Mucosa of descending colon (tissue), 3 donors: ENCODE data around the gene SCYL2. TPM values are rescaled to one million over a fixed set of nuclear protein-coding genes. Genes with fewer than 3 reads are reported as not detected.

Source experiments
- ATAC-seq: fragments of 200-7000 bp; cut with Tn5 transposase; one replicate; pipeline ENCODE4 v1.9.1; 2020; ENCODE audit warnings: mild to moderate bottlenecking, moderate library complexity
- DNase-seq, 3 donors: peaks; one replicate each; pipeline ENCODE4 v3.0.0-alpha.2; 2020
- H3K36me3 ChIP-seq: fragments of 200-600 bp; one replicate; pipeline ENCODE4 v1.8.0; 2021; ENCODE audit warnings: low read depth, mild to moderate bottlenecking
- H3K4me1 ChIP-seq: fragments of 200-600 bp; one replicate; pipeline ENCODE4 v1.8.0; 2021; ENCODE audit warnings: low read depth, mild to moderate bottlenecking
- H3K4me3 ChIP-seq: fragments of 200-600 bp; one replicate; pipeline ENCODE4 v1.8.0; 2021; ENCODE audit warnings: mild to moderate bottlenecking
- H3K9me3 ChIP-seq: fragments of 200-600 bp; one replicate; pipeline ENCODE4 v1.8.0; 2021; ENCODE audit warnings: mild to moderate bottlenecking
- CTCF ChIP-seq: fragments of 200-600 bp; IDR thresholded peaks from one replicate; pipeline ENCODE4 v1.8.0; 2022; ENCODE audit warnings: antibody characterized with exemption, mild to moderate bottlenecking
- intact Hi-C, 2 donors: fragments of 100-400 bp; cut with DNase I in 1 of 2; cut with micrococcal nuclease in 1 of 2; formaldehyde crosslinking; loops; one replicate each; pipeline versions ENCODE4 v1.11.0 to v1.11.1; 2022; cut with DNase I, micrococcal nuclease
- total RNA-seq, 3 donors: library from RNA; stranded (reverse); fragmentation: NEBNext Ultra II Directional in 2 of 3; extraction: Animal tissue kit (Norgen Biotek cat#: 25700) in 2 of 3; gene quantifications; one replicate each; pipeline versions ENCODE4 v1.2.1 to v1.2.4, GENCODE V29; 2021 to 2023
- donor health status: DM: no; HTN: no; CAD: no; lungs with moderate emphysema.
- donor health status: DM: no; HTN: no; CAD: no.
- donor health status: DM: no; HTN: yes; CAD: no.

SCYL2 gene
- total RNA-seq, 3 donors from 2014 or later = 56.8 to 64.6 (median 63.4) TPM

GRCh38 chr12:100348657-100349454 lies 81.9 kb downstream of the SCYL2 start:
- DNase-seq (no peak), ATAC-seq (no peak)
- Histone ChIP-seq H3K4me1 (no peaks in the 10 kb centered on the region), H3K4me3 (no peak overlapping the region), H3K36me3 (no peaks in the 10 kb centered on the region), H3K9me3 (no peaks in the 10 kb centered on the region)
- intact Hi-C loops = no loop called here
- TF ChIP-seq CTCF = no peak

GRCh38 chr12:100356644-100357223 lies 89.8 kb downstream of the SCYL2 start, which contains the start of gene SLC17A8:
TSS of gene SLC17A8 (plus strand) at chr12:100357074. CDS start at chr12:100357392, 318 bp downstream.
- H3K4me1 ChIP-seq = peaks cover 5% of the 10 kb centered on the region
- ATAC-seq = peak; percentile 72
- DNase-seq = no peak
- intact Hi-C loops = loop anchor here in 1 of 2 donors (10.0 kb wide), 1 partner anchor 198 kb away; no protein-coding TSS in a partner anchor
- H3K9me3 ChIP-seq = no peaks in the 10 kb centered on the region
- no peaks in the 10 kb centered on the region for H3K36me3 ChIP-seq
- TF ChIP-seq CTCF = no peak
- no peak within 1 kb of the TSS for H3K4me3 ChIP-seq

GRCh38 chr12:100359248-100359647 lies 92.3 kb downstream of the SCYL2 start:
- no peak for ATAC-seq
- no peaks in the 10 kb centered on the region for H3K36me3 ChIP-seq
- DNase-seq = no peak
- H3K4me1 ChIP-seq = peaks cover 5% of the 10 kb centered on the region
- no peaks in the 10 kb centered on the region for H3K9me3 ChIP-seq
- TF ChIP-seq CTCF = no peak
- no peak overlapping the region for H3K4me3 ChIP-seq
- intact Hi-C loops = loop anchor here in 1 of 2 donors (10.0 kb wide), 1 partner anchor 196 kb away; no protein-coding TSS in a partner anchor

- no peaks in the 10 kb centered on the region for H3K36me3 ChIP-seq
- H3K4me3 ChIP-seq = no peak overlapping the region
- H3K9me3 ChIP-seq = no peaks in the 10 kb centered on the region
- H3K4me1 ChIP-seq = peaks cover 5% of the 10 kb centered on the region
- intact Hi-C loops = loop anchor here in 1 of 2 donors (10.0 kb wide), 1 partner anchor 195 kb away; no protein-coding TSS in a partner anchor
- ATAC-seq (no peak), DNase-seq (no peak)
- no peak for TF ChIP-seq CTCF
Observed at GRCh38 chr12:100359822-100360221, 92.8 kb downstream of the SCYL2 start.

GRCh38 chr12:100360450-100360849 lies 93.5 kb downstream of the SCYL2 start:
- intact Hi-C loops = no loop called here
- no peak for TF ChIP-seq CTCF
- DNase-seq = no peak
- Histone ChIP-seq H3K9me3 (no peaks in the 10 kb centered on the region), H3K36me3 (no peaks in the 10 kb centered on the region), H3K4me3 (no peak overlapping the region), H3K4me1 (peaks cover 5% of the 10 kb centered on the region)
- no peak for ATAC-seq
